ENCODE results near the gene TEX14.

GRCh38 chr17:58514770-58515157 is 177.1 kb downstream of the TEX14 start:
- no peak for TF ChIP-seq SIN3A (IDR thresholded peaks at IDR 0.05; ENCODE audit: borderline replicate concordance, low read depth, low read length)
- TF ChIP-seq CTCF (IDR thresholded peaks at IDR 0.05) = no peak

All from SK-N-SH (cell line).